ENCODE data around the gene CDH12.

The CDH12 gene

GRCh38 chr5:22514231-22514630, 338.9 kb downstream of the CDH12 start:
- DNase-seq (ENCODE audit: low read depth in 1 of 2, low spot score in 1 of 2) = no peak
- Histone ChIP-seq H3K27me3 (ENCODE audit: insufficient read depth, poor library complexity, severe bottlenecking) (no peaks in the 10 kb centered on the region), H3K4me3 (replicated peaks; ENCODE audit: insufficient read depth, low read length) (no peak overlapping the region), H3K27ac (replicated peaks) (no peak overlapping the region)
- no peak for TF ChIP-seq GABPA (IDR thresholded peaks at IDR 0.05; ENCODE audit: low read depth)
- TF ChIP-seq REST (IDR thresholded peaks at IDR 0.05; ENCODE audit: insufficient replicate concordance, low read depth) = no peak
- TF ChIP-seq CTCF (IDR thresholded peaks at IDR 0.05; ENCODE audit: insufficient read depth, low read length) = no peak
- no peak for TF ChIP-seq SPI1 (IDR thresholded peaks at IDR 0.05; ENCODE audit: borderline replicate concordance, low read depth)
- no peak for TF ChIP-seq POLR2AphosphoS5 (IDR thresholded peaks at IDR 0.05; ENCODE audit: low read depth)

GRCh38 chr5:22505891-22506290, 347.3 kb downstream of the CDH12 start:
- TF ChIP-seq CTCF (IDR thresholded peaks at IDR 0.05; ENCODE audit: insufficient read depth, low read length) = no peak
- no peaks in the 10 kb centered on the region for H3K27me3 ChIP-seq (ENCODE audit: insufficient read depth, poor library complexity, severe bottlenecking)
- no peak for DNase-seq (ENCODE audit: low read depth in 1 of 2, low spot score in 1 of 2)
- H3K4me3 ChIP-seq (replicated peaks; ENCODE audit: insufficient read depth, low read length) = no peak overlapping the region
- no peak overlapping the region for H3K27ac ChIP-seq (replicated peaks)

GRCh38 chr5:22504411-22504810, 348.7 kb downstream of the CDH12 start:
- Histone ChIP-seq H3K27ac (replicated peaks) (no peak overlapping the region), H3K4me3 (replicated peaks; ENCODE audit: insufficient read depth, low read length) (no peak overlapping the region), H3K27me3 (ENCODE audit: insufficient read depth, poor library complexity, severe bottlenecking) (no peaks in the 10 kb centered on the region)
- TF ChIP-seq CTCF (IDR thresholded peaks at IDR 0.05; ENCODE audit: insufficient read depth, low read length) = no peak
- TF ChIP-seq REST (IDR thresholded peaks at IDR 0.05; ENCODE audit: insufficient replicate concordance, low read depth) = no peak
- DNase-seq (ENCODE audit: low read depth in 1 of 2, low spot score in 1 of 2) = no peak

GRCh38 chr5:22500556-22500955, 352.6 kb downstream of the CDH12 start:
- Histone ChIP-seq H3K4me3 (replicated peaks; ENCODE audit: insufficient read depth, low read length) (no peak overlapping the region), H3K27me3 (ENCODE audit: insufficient read depth, poor library complexity, severe bottlenecking) (no peaks in the 10 kb centered on the region), H3K27ac (replicated peaks) (no peak overlapping the region)
- TF ChIP-seq POLR2AphosphoS5 (IDR thresholded peaks at IDR 0.05; ENCODE audit: low read depth) (no peak), SPI1 (IDR thresholded peaks at IDR 0.05; ENCODE audit: borderline replicate concordance, low read depth) (no peak), CTCF (IDR thresholded peaks at IDR 0.05; ENCODE audit: insufficient read depth, low read length) (no peak), GABPA (IDR thresholded peaks at IDR 0.05; ENCODE audit: low read depth) (no peak), REST (IDR thresholded peaks at IDR 0.05; ENCODE audit: insufficient replicate concordance, low read depth) (no peak)
- DNase-seq (ENCODE audit: low read depth in 1 of 2, low spot score in 1 of 2) = no peak
